ENCODE data around the gene GRHL1. TPM values are rescaled to one million over a fixed set of nuclear protein-coding genes. Genes with fewer than 3 reads are reported as not detected.
A peak's percentile ranks its signal among the peaks of the same experiment; 100 is the strongest.
"Not testable (repeated sequence)": the region's sequence is repeated elsewhere in the genome, so short reads cannot be mapped to it uniquely, and the experiment has no call there.

GRHL1 gene
- total and polyA plus RNA-seq, 8 donors: 2.4 to 7.3 (median 5.5) TPM

GRCh38 chr2:10008809-10009176, 57.3 kb downstream of the GRHL1 start:
- DNase-seq: no peak
- peaks cover 7 to 11% of the 10 kb centered on the region in 2 donors for H3K4me1 ChIP-seq
- no peaks in the 10 kb centered on the region for H3K36me3 ChIP-seq
- peaks cover 0 to 16% of the 10 kb centered on the region in 2 donors for H3K27me3 ChIP-seq
- no peaks in the 10 kb centered on the region for H3K9me3 ChIP-seq
- no peak overlapping the region for H3K27ac ChIP-seq
- TF ChIP-seq CTCF (IDR thresholded peaks at IDR 0.05): no peak
- intact Hi-C loops (cut with DNase I): no loop called here
- no peak for ATAC-seq
- no peak overlapping the region for H3K4me3 ChIP-seq

GRCh38 chr2:10009271-10009810, 57.8 kb downstream of the GRHL1 start:
- intact Hi-C loops (cut with DNase I): no loop called here
- Histone ChIP-seq H3K27ac (peak overlapping the region in 1 of 2 donors; percentile 56), H3K27me3 (peaks cover 0 to 16% of the 10 kb centered on the region in 2 donors), H3K36me3 (no peaks in the 10 kb centered on the region), H3K9me3 (no peaks in the 10 kb centered on the region), H3K4me1 (peaks cover 7 to 11% of the 10 kb centered on the region in 2 donors), H3K4me3 (no peak overlapping the region)
- DNase-seq (peak in 1 of 4 donors; percentile 29), ATAC-seq (no peak)
- TF ChIP-seq CTCF (IDR thresholded peaks at IDR 0.05): no peak

GRCh38 chr2:10009811-10010781, 58.6 kb downstream of the GRHL1 start:
- Histone ChIP-seq H3K27ac (peak overlapping the region in 1 of 2 donors; percentile 56), H3K36me3 (no peaks in the 10 kb centered on the region), H3K27me3 (peaks cover 0 to 16% of the 10 kb centered on the region in 2 donors), H3K4me1 (peaks cover 7 to 11% of the 10 kb centered on the region in 2 donors), H3K9me3 (no peaks in the 10 kb centered on the region), H3K4me3 (no peak overlapping the region)
- intact Hi-C loops (cut with DNase I): no loop called here
- no peak for TF ChIP-seq CTCF (IDR thresholded peaks at IDR 0.05)
- DNase-seq (peak in 1 of 4 donors; percentile 72), ATAC-seq (peak; percentile 78)

GRCh38 chr2:10010861-10011605, 59.5 kb downstream of the GRHL1 start:
- H3K36me3 ChIP-seq; H3K4me3 ChIP-seq; ATAC-seq; H3K27ac ChIP-seq; intact Hi-C loops (cut with DNase I); H3K9me3 ChIP-seq: not testable (repeated sequence)
- DNase-seq: peak in 1 of 4 donors; percentile 28
- peaks cover 0 to 10% of the 10 kb centered on the region in 2 donors for H3K27me3 ChIP-seq
- peaks cover 7 to 11% of the 10 kb centered on the region in 2 donors for H3K4me1 ChIP-seq

GRCh38 chr2:10011606-10012325, 60.3 kb downstream of the GRHL1 start:
- H3K4me1 ChIP-seq; intact Hi-C loops (cut with DNase I); H3K9me3 ChIP-seq; ATAC-seq; H3K27ac ChIP-seq; H3K36me3 ChIP-seq; H3K4me3 ChIP-seq; H3K27me3 ChIP-seq: not testable (repeated sequence)
- DNase-seq: peak in 1 of 4 donors; percentile 32

- H3K4me1 ChIP-seq; intact Hi-C loops (cut with DNase I); H3K27ac ChIP-seq; H3K36me3 ChIP-seq; H3K27me3 ChIP-seq; H3K9me3 ChIP-seq; H3K4me3 ChIP-seq; ATAC-seq: not testable (repeated sequence)
- peak in 1 of 4 donors; percentile 18 for DNase-seq
These were observed 61.0 kb downstream of the GRHL1 start for GRCh38 chr2:10012366-10012962.
